Neuronal stem cell (in vitro differentiated cells): ENCODE results near the gene NASP.

Experiments
- DNase-seq: peaks from one replicate; pipeline ENCODE4 v3.0.0-alpha.2; 2013; ENCODE audit warnings: low spot score
- H2AFZ ChIP-seq: one replicate; pipeline ENCODE4 v1.6.1; 2013; ENCODE audit warnings: mild to moderate bottlenecking, low read length, inconsistent platforms
- H2AK5ac ChIP-seq: 2 replicates; pipeline ENCODE4 v1.6.1; 2013; ENCODE audit warnings: low read depth, mild to moderate bottlenecking, inconsistent platforms, low read length, moderate library complexity, mixed read lengths
- H2BK120ac ChIP-seq: 2 replicates; pipeline ENCODE4 v1.6.1; 2013; ENCODE audit warnings: low read depth, mild to moderate bottlenecking, inconsistent platforms, low read length, moderate library complexity, mixed read lengths
- H2BK12ac ChIP-seq: one replicate; pipeline ENCODE4 v1.6.1; 2013; ENCODE audit warnings: low read length, inconsistent platforms
- H2BK15ac ChIP-seq: 2 replicates; pipeline ENCODE4 v1.6.1; 2013; ENCODE audit warnings: mild to moderate bottlenecking, low read length, inconsistent platforms, mixed read lengths
- H2BK5ac ChIP-seq: one replicate; pipeline ENCODE4 v1.6.1; 2013; ENCODE audit warnings: inconsistent platforms, mild to moderate bottlenecking, low read length, moderate library complexity
- H3K14ac ChIP-seq: one replicate; pipeline ENCODE4 v1.6.1; 2013; ENCODE audit warnings: low read length, inconsistent platforms
- H3K18ac ChIP-seq: 2 replicates; pipeline ENCODE4 v1.6.1; 2013; ENCODE audit warnings: low read length, inconsistent platforms
- H3K23ac ChIP-seq: 2 replicates; pipeline ENCODE4 v1.6.1; 2013; ENCODE audit warnings: low read depth, mild to moderate bottlenecking, mixed read lengths, low read length, inconsistent platforms; ENCODE audit not compliant: poor library complexity
- H3K27ac ChIP-seq: replicated peaks from 3 replicates; pipeline ENCODE4 v1.5.1; 2013; ENCODE audit warnings: low read length, inconsistent platforms
- H3K27me3 ChIP-seq, 3 experiments: 2 replicates each; pipeline ENCODE4 v1.6.1; 2013; ENCODE audit warnings: low read length in 3 of 3, mild to moderate bottlenecking in 2 of 3, inconsistent platforms in 1 of 3, low read depth in 1 of 3, mixed read lengths in 1 of 3, moderate library complexity in 1 of 3; ENCODE audit not compliant: control insufficient read depth in 3 of 3, insufficient read depth in 3 of 3
- H3K36me3 ChIP-seq, 2 donors: replicated peaks in 1 of 2; 2 replicates each; pipeline ENCODE4 v1.6.1; 2013; ENCODE audit warnings: low read length in 2 of 2; ENCODE audit not compliant: control insufficient read depth in 2 of 2, insufficient read depth in 2 of 2
- H3K4ac ChIP-seq: 2 replicates; pipeline ENCODE4 v1.6.1; 2013; ENCODE audit warnings: inconsistent platforms, mild to moderate bottlenecking, low read length, moderate library complexity
- H3K4me1 ChIP-seq, 2 donors: 1 replicate in 1 of 2; 2 replicates in 1 of 2; pipeline ENCODE4 v1.6.1; 2013; ENCODE audit warnings: low read length in 2 of 2, low read depth in 1 of 2; ENCODE audit not compliant: control insufficient read depth in 2 of 2, insufficient read depth in 1 of 2
- H3K4me2 ChIP-seq: one replicate; pipeline ENCODE4 v1.6.1; 2013; ENCODE audit warnings: mild to moderate bottlenecking, low read length, inconsistent platforms; ENCODE audit not compliant: insufficient read depth, poor library complexity, severe bottlenecking
- H3K4me3 ChIP-seq, 2 donors: 2 replicates each; pipeline ENCODE4 v1.5.1; 2013; ENCODE audit warnings: low read length in 2 of 2, mild to moderate bottlenecking in 2 of 2, inconsistent platforms in 1 of 2, moderate library complexity in 1 of 2
- H3K79me1 ChIP-seq: one replicate; pipeline ENCODE4 v1.6.1; 2013; ENCODE audit warnings: low read depth, mild to moderate bottlenecking, inconsistent platforms, low read length, moderate library complexity
- H3K9ac ChIP-seq: one replicate; pipeline ENCODE4 v1.6.1; 2013; ENCODE audit warnings: mild to moderate bottlenecking, low read depth, low read length, inconsistent platforms; ENCODE audit not compliant: poor library complexity
- H3K9me3 ChIP-seq, 2 donors: replicated peaks in 1 of 2; 2 replicates each; pipeline versions ENCODE3 to v1.6.1; 2013; ENCODE audit warnings: low read length in 2 of 2, mild to moderate bottlenecking in 2 of 2, inconsistent platforms in 1 of 2, low read depth in 1 of 2, mixed read lengths in 1 of 2, moderate library complexity in 1 of 2; ENCODE audit not compliant: control insufficient read depth in 2 of 2, insufficient read depth in 1 of 2
- H4K8ac ChIP-seq: one replicate; pipeline ENCODE4 v1.6.1; 2013; ENCODE audit warnings: low read depth, mild to moderate bottlenecking, inconsistent platforms, low read length, moderate library complexity
- H4K91ac ChIP-seq: one replicate; pipeline ENCODE4 v1.6.1; 2013; ENCODE audit warnings: low read length, low read depth, mild to moderate bottlenecking, inconsistent platforms; ENCODE audit not compliant: poor library complexity
- WGBS, 2 donors: extraction: QIAGEN DNeasy Blood & Tissue Kit; methylation state at CpG; one replicate each; pipeline ENCODE4 v1.1.7; 2013; ENCODE audit warnings: missing lambda C conversion rate in 2 of 2, mixed read lengths in 1 of 2; ENCODE audit not compliant: insufficient read length in 2 of 2, insufficient replicate concordance in 1 of 2; ENCODE audit errors: extremely low coverage in 2 of 2; 5-methylcytosine and 5-hydroxymethylcytosine counted together

Gene NASP

GRCh38 chr1:45542591-45542990, 41.2 kb upstream of the NASP start:
- no peak overlapping the region for H3K4me3 ChIP-seq
- H2AFZ ChIP-seq, result no peak overlapping the region
- no peak overlapping the region for H2BK120ac ChIP-seq
- no peak overlapping the region for H3K14ac ChIP-seq
- no peak overlapping the region for H3K9ac ChIP-seq
- no peak overlapping the region for H3K18ac ChIP-seq
- no peaks in the 10 kb centered on the region for H3K79me1 ChIP-seq
- no peak overlapping the region for H3K27ac ChIP-seq
- peaks cover 0 to 19% (median 0%) of the 10 kb centered on the region in 3 experiments for H3K27me3 ChIP-seq
- H3K4ac ChIP-seq, result no peak overlapping the region
- H4K8ac ChIP-seq, result no peak overlapping the region
- no peak overlapping the region for H2AK5ac ChIP-seq
- H3K23ac ChIP-seq, result no peak overlapping the region
- no peak overlapping the region for H3K4me2 ChIP-seq
- WGBS, 2 donors, result no CpG with 5 or more reads among the region's 4 CpGs
- no peak overlapping the region for H2BK5ac ChIP-seq
- DNase-seq, result no peak
- no peak overlapping the region for H2BK12ac ChIP-seq
- H3K9me3 ChIP-seq, result no peaks in the 10 kb centered on the region
- no peak overlapping the region for H4K91ac ChIP-seq
- H3K4me1 ChIP-seq, result no peaks in the 10 kb centered on the region
- no peak overlapping the region for H2BK15ac ChIP-seq
- no peaks in the 10 kb centered on the region for H3K36me3 ChIP-seq

- Histone ChIP-seq H3K4me1 (no peaks in the 10 kb centered on the region), H3K79me1 (no peaks in the 10 kb centered on the region), H2AFZ (peak overlapping the region; percentile 25), H4K8ac (no peak overlapping the region), H3K9ac (no peak overlapping the region), H2BK5ac (no peak overlapping the region), H3K14ac (no peak overlapping the region), H3K27me3 (peaks cover 0 to 19% (median 0%) of the 10 kb centered on the region in 3 experiments), H3K4me2 (no peak overlapping the region), H3K18ac (no peak overlapping the region), H4K91ac (no peak overlapping the region), H2BK120ac (no peak overlapping the region), H3K23ac (no peak overlapping the region), H2AK5ac (no peak overlapping the region), H3K4ac (no peak overlapping the region), H2BK15ac (no peak overlapping the region), H3K36me3 (no peaks in the 10 kb centered on the region), H2BK12ac (no peak overlapping the region), H3K27ac (no peak overlapping the region), H3K9me3 (no peaks in the 10 kb centered on the region), H3K4me3 (no peak overlapping the region)
- no CpG with 5 or more reads among the region's 8 CpGs for WGBS, 2 donors
- DNase-seq, result no peak
Measured at GRCh38 chr1:45543581-45544417, 40.0 kb upstream of the NASP start.

- Histone ChIP-seq H4K91ac (no peak overlapping the region), H2BK15ac (no peak overlapping the region), H3K9me3 (no peaks in the 10 kb centered on the region), H3K27me3 (peaks cover 0 to 19% (median 0%) of the 10 kb centered on the region in 3 experiments), H3K4ac (no peak overlapping the region), H2BK120ac (no peak overlapping the region), H3K4me2 (no peak overlapping the region), H2AK5ac (no peak overlapping the region), H3K36me3 (no peaks in the 10 kb centered on the region), H4K8ac (no peak overlapping the region), H3K14ac (no peak overlapping the region), H2BK5ac (no peak overlapping the region), H3K18ac (no peak overlapping the region), H2BK12ac (no peak overlapping the region), H3K4me3 (no peak overlapping the region), H3K27ac (no peak overlapping the region), H3K79me1 (no peaks in the 10 kb centered on the region), H3K23ac (no peak overlapping the region), H3K9ac (no peak overlapping the region), H2AFZ (no peak overlapping the region), H3K4me1 (no peaks in the 10 kb centered on the region)
- no peak for DNase-seq
- no CpG with 5 or more reads among the region's 4 CpGs for WGBS, 2 donors
Measured at GRCh38 chr1:45544530-45544929, 39.3 kb upstream of the NASP start.

DNA sequence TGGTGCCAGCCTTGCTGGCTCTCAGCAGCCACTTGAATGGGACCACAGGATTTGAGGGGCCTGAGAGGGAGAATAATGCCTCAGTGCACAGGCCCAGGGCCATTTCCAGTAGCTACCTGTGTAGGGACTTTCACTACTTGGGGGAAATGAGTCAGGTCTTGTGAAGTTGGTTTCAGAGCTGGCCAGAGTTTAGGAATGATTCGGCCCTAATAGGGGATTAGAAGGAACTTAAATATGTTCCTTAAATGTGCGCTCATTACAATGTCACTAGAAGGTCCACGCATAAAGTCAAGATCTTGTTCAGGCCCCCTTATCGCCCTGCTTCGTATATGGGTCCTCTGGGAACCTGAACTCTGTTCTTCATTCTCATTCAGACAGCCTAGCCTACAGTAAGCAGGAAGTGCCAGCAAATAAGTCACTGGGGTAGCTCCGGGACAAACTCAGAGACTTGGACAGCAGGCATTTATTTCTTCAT, 38.8 kb upstream of the NASP start:
- no peak overlapping the region for H2BK120ac ChIP-seq
- no peaks in the 10 kb centered on the region for H3K79me1 ChIP-seq
- H3K4me3 ChIP-seq, result no peak overlapping the region
- H4K8ac ChIP-seq, result no peak overlapping the region
- peak overlapping the region; percentile 30 for H2AFZ ChIP-seq
- no peak overlapping the region for H2BK15ac ChIP-seq
- H3K9me3 ChIP-seq, result no peaks in the 10 kb centered on the region
- no peak overlapping the region for H3K23ac ChIP-seq
- H2BK12ac ChIP-seq, result no peak overlapping the region
- no peak overlapping the region for H3K27ac ChIP-seq
- DNase-seq, result no peak
- no peak overlapping the region for H3K18ac ChIP-seq
- no peak overlapping the region for H2AK5ac ChIP-seq
- no CpG with 5 or more reads among the region's 6 CpGs for WGBS, 2 donors
- no peak overlapping the region for H3K9ac ChIP-seq
- H3K36me3 ChIP-seq, result no peaks in the 10 kb centered on the region
- H3K4me2 ChIP-seq, result no peak overlapping the region
- no peak overlapping the region for H3K4ac ChIP-seq
- peaks cover 0 to 19% (median 0%) of the 10 kb centered on the region in 3 experiments for H3K27me3 ChIP-seq
- no peaks in the 10 kb centered on the region for H3K4me1 ChIP-seq
- no peak overlapping the region for H4K91ac ChIP-seq
- H3K14ac ChIP-seq, result no peak overlapping the region
- H2BK5ac ChIP-seq, result no peak overlapping the region
